Measurements from ENCODE around the gene CSNK1G3. TPM values are rescaled to one million over a fixed set of nuclear protein-coding genes. Genes with fewer than 3 reads are reported as not detected.

The CSNK1G3 gene
- total and polyA plus RNA-seq, 2 of the 4 experiments (the other 2 are of a cell fraction): 16.4 to 26.2 TPM

DNA sequence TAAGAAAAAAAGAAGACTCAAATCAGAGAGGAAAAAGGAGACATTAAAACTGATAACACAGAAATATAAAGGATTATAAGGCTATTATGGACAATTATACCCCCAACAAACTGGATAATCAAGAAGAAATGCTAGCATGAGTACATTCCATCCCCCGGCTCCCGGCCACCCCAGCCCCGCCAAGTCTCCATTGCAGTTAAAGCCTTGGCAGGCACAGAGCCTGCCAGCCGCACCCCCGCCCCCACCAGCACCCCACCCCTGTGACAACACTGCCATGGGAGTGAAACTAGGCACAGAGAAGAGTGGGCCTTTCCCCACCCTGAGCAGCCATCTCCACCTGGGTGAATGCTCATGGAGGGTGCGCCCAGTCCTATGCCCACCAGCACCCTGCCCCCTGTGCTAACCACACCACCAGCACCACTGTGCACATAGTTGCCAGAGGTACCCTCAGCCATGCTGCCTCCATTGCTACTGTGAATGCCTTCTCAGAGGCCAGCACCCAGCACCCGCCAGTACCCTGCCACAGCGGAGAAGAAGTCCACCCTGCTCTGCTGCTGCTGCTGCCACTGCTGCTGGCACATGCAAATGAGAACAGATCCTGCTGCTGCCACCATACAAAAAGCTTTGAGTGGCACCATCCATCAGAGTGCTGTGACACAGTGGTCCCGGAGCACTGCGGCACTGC is 117.0 kb downstream of the CSNK1G3 start:
- no peak overlapping the region for H2AK9ac ChIP-seq (replicated peaks; ENCODE audit: low read depth, low read length, poor library complexity)
- no peak overlapping the region for H2BK5ac ChIP-seq (ENCODE audit: low read depth, low read length, poor library complexity, severe bottlenecking)
- no peaks in the 10 kb centered on the region for H4K20me1 ChIP-seq (ENCODE audit: insufficient read depth, low read length)
- H3K14ac ChIP-seq (replicated peaks; ENCODE audit: low read depth, low read length): no peak overlapping the region
- no peak overlapping the region for H3K4me3 ChIP-seq (ENCODE audit: insufficient read depth, low read depth, low read length)
- no peak overlapping the region for H3K9ac ChIP-seq (ENCODE audit: low read depth, low read length)
- BruUV-seq (replicated peaks): no TSS peak
- H2BK15ac ChIP-seq (ENCODE audit: low read depth, low read length): no peak overlapping the region
- no peak overlapping the region for H2AFZ ChIP-seq (replicated peaks; ENCODE audit: low read length, poor library complexity)
- peaks cover 15% of the 10 kb centered on the region for H3K9me3 ChIP-seq (ENCODE audit: control insufficient read depth, insufficient read depth, low read length)
- DNase-seq (no peak), ATAC-seq (ENCODE audit: low read depth) (no peak)
- ChIA-PET CTCF (no interaction called here), POLR2A (ENCODE audit: unreplicated experiment) (no interaction called here)
- H4K8ac ChIP-seq (ENCODE audit: low read depth in 2 of 2, low read length in 2 of 2): no peak overlapping the region
- no peak overlapping the region for H4K91ac ChIP-seq (ENCODE audit: insufficient read depth, low read depth, low read length)
- H3K79me1 ChIP-seq (ENCODE audit: low read depth in 1 of 2, low read length in 2 of 2): no peaks in the 10 kb centered on the region
- no peak overlapping the region for H3K23ac ChIP-seq (ENCODE audit: low read depth, low read length)
- H3K27ac ChIP-seq (ENCODE audit: insufficient read depth, low read length): no peak overlapping the region
- in situ Hi-C loops (cut with MboI; ENCODE audit: low sequenced_read_pairs): no loop called here
- no peak overlapping the region for H3K56ac ChIP-seq (ENCODE audit: extremely low read depth, insufficient read depth, low read length)
- H3K4me2 ChIP-seq (ENCODE audit: low read depth, low read length): no peak overlapping the region
- no peak overlapping the region for H3K18ac ChIP-seq (ENCODE audit: low read depth, low read length)
- no peaks in the 10 kb centered on the region for H3K36me3 ChIP-seq (ENCODE audit: control insufficient read depth, insufficient read depth, low read length)
- H4K5ac ChIP-seq (ENCODE audit: low read depth, low read length): no peak overlapping the region
- H3K4ac ChIP-seq (ENCODE audit: low read depth, low read length): no peak overlapping the region
- no peak overlapping the region for H2BK20ac ChIP-seq (ENCODE audit: low read depth, low read length)
- dilution Hi-C loops (cut with HindIII; ENCODE audit: low sequenced_read_pairs, unreplicated experiment): no loop called here
- H3K9me1 ChIP-seq (ENCODE audit: insufficient read depth, low read length): no peaks in the 10 kb centered on the region
- no peak overlapping the region for H2BK120ac ChIP-seq (ENCODE audit: low read depth, low read length)
- TF ChIP-seq CHD1 (IDR thresholded peaks at IDR 0.05; ENCODE audit: low read depth, low read length): no peak
- TF ChIP-seq, protein P1, sequence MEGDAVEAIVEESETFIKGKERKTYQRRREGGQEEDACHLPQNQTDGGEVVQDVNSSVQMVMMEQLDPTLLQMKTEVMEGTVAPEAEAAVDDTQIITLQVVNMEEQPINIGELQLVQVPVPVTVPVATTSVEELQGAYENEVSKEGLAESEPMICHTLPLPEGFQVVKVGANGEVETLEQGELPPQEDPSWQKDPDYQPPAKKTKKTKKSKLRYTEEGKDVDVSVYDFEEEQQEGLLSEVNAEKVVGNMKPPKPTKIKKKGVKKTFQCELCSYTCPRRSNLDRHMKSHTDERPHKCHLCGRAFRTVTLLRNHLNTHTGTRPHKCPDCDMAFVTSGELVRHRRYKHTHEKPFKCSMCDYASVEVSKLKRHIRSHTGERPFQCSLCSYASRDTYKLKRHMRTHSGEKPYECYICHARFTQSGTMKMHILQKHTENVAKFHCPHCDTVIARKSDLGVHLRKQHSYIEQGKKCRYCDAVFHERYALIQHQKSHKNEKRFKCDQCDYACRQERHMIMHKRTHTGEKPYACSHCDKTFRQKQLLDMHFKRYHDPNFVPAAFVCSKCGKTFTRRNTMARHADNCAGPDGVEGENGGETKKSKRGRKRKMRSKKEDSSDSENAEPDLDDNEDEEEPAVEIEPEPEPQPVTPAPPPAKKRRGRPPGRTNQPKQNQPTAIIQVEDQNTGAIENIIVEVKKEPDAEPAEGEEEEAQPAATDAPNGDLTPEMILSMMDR (conservative IDR thresholded peaks at IDR 0.05; ENCODE audit: low read depth, low read length): no peak
- TF ChIP-seq, protein P2, sequence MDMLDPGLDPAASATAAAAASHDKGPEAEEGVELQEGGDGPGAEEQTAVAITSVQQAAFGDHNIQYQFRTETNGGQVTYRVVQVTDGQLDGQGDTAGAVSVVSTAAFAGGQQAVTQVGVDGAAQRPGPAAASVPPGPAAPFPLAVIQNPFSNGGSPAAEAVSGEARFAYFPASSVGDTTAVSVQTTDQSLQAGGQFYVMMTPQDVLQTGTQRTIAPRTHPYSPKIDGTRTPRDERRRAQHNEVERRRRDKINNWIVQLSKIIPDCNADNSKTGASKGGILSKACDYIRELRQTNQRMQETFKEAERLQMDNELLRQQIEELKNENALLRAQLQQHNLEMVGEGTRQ (IDR thresholded peaks at IDR 0.05; ENCODE audit: low read depth, low read length): no peak
- TF ChIP-seq RAD21 (IDR thresholded peaks at IDR 0.05; ENCODE audit: low read length): no peak
- H3K4me1 ChIP-seq (ENCODE audit: control insufficient read depth, insufficient read depth, low read length): no peaks in the 10 kb centered on the region
- H2AK5ac ChIP-seq (ENCODE audit: low read depth, low read length): no peak overlapping the region
- H3K27me3 ChIP-seq (ENCODE audit: control insufficient read depth, insufficient read depth, low read length): no peaks in the 10 kb centered on the region
- 82% methylated on average over 4 of the region's 10 CpGs; no CpG with 5 or more reads in 1 of the 2 experiments for WGBS, 2 experiments (ENCODE audit: extremely low coverage in 2 of 2, insufficient read length in 1 of 2)
- intact Hi-C loops (cut with micrococcal nuclease): no loop called here

Measured in IMR-90 (cell line).